Progenitor cell of endocrine pancreas (in vitro differentiated cells): ENCODE results near the gene RASGRP1. TPM values are rescaled to one million over a fixed set of nuclear protein-coding genes. Genes with fewer than 3 reads are reported as not detected.

Experiments
- DNase-seq: peaks from one replicate; pipeline ENCODE4 v3.0.0; 2021; ENCODE audit warnings: low spot score; ENCODE audit not compliant: unreplicated experiment
- H3K27ac Mint-ChIP-seq: 2 replicates; pipeline ENCODE4 v1.8.0; 2021; ENCODE audit warnings: mild to moderate bottlenecking, moderate library complexity, mixed read lengths
- H3K27me3 Mint-ChIP-seq: 2 replicates; pipeline ENCODE4 v1.8.0; 2021; ENCODE audit warnings: mixed read lengths
- H3K36me3 Mint-ChIP-seq: 2 replicates; pipeline ENCODE4 v1.8.0; 2022; ENCODE audit warnings: mixed read lengths; ENCODE audit not compliant: insufficient read depth
- H3K4me1 Mint-ChIP-seq: 2 replicates; pipeline ENCODE4 v1.8.0; 2021; ENCODE audit warnings: low read depth, mixed read lengths
- H3K4me3 Mint-ChIP-seq: 2 replicates; pipeline ENCODE4 v1.8.0; 2021; ENCODE audit warnings: low read depth, mild to moderate bottlenecking, moderate library complexity, mixed read lengths
- H3K9me3 Mint-ChIP-seq: 2 replicates; pipeline ENCODE4 v1.8.0; 2021; ENCODE audit warnings: low read depth, mixed read lengths
- total RNA-seq: library from RNA; stranded (reverse); gene quantifications from 2 replicates; pipeline ENCODE4 v1.2.1, GENCODE V29; 2021
- TF ChIP-seq, protein P1 (sequence below): fragments of 200-600 bp; sonication (generic); IDR thresholded peaks from one replicate; pipeline ENCODE4 v1.5.0; 2021; ENCODE audit warnings: antibody characterized with exemption, mild to moderate bottlenecking; ENCODE audit not compliant: unreplicated experiment

RASGRP1 gene
- total RNA-seq, 1 donor from 2014 or later = 1.5 TPM

DNA sequence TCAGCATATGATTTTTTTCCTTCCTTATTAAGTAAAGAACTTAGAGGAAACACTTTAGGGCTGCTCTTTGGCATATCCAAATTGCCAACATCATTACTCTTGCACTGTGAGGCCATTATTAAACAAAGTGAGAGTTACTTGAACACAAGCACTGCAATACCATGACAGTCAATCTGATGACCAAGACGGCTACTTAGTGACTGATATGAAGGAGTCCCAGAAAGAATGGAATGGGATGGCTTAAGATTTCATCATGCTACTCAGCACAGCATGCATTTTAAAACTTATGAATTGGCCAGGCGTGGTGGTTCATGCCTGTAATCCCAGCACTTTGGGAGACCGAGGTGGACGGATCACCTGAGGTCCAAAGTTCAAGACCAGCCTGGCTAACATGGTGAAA lies 55.5 kb downstream of the RASGRP1 start:
- no peaks in the 10 kb centered on the region for H3K27me3 Mint-ChIP-seq
- H3K27ac Mint-ChIP-seq = no peak overlapping the region
- H3K36me3 Mint-ChIP-seq = no peaks in the 10 kb centered on the region
- no peaks in the 10 kb centered on the region for H3K9me3 Mint-ChIP-seq
- DNase-seq = no peak
- H3K4me3 Mint-ChIP-seq = no peak overlapping the region
- no peaks in the 10 kb centered on the region for H3K4me1 Mint-ChIP-seq
- TF ChIP-seq, protein P1, sequence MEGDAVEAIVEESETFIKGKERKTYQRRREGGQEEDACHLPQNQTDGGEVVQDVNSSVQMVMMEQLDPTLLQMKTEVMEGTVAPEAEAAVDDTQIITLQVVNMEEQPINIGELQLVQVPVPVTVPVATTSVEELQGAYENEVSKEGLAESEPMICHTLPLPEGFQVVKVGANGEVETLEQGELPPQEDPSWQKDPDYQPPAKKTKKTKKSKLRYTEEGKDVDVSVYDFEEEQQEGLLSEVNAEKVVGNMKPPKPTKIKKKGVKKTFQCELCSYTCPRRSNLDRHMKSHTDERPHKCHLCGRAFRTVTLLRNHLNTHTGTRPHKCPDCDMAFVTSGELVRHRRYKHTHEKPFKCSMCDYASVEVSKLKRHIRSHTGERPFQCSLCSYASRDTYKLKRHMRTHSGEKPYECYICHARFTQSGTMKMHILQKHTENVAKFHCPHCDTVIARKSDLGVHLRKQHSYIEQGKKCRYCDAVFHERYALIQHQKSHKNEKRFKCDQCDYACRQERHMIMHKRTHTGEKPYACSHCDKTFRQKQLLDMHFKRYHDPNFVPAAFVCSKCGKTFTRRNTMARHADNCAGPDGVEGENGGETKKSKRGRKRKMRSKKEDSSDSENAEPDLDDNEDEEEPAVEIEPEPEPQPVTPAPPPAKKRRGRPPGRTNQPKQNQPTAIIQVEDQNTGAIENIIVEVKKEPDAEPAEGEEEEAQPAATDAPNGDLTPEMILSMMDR = no peak

DNA sequence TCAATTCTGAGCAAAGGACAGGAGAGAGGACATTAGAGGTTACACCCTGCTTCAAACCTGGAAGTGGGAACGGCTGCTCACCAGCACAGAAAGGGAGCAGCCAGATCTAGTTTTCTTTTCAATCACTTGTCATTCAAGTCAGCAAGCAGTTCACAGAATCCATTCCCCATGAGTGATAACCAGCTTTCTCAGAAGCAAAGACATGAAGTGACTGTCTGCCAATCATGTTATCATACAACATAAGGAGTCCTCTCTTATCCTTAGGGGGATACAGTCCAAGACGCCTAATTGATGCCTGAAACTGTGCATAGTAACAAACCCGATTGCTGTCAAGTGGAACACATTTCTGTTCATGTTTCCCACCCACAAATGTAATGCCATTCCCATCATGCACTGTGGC lies 56.0 kb downstream of the RASGRP1 start:
- H3K27ac Mint-ChIP-seq = no peak overlapping the region
- H3K9me3 Mint-ChIP-seq = no peaks in the 10 kb centered on the region
- TF ChIP-seq, protein P1 = no peak
- no peaks in the 10 kb centered on the region for H3K4me1 Mint-ChIP-seq
- no peak overlapping the region for H3K4me3 Mint-ChIP-seq
- no peak for DNase-seq
- no peaks in the 10 kb centered on the region for H3K27me3 Mint-ChIP-seq
- H3K36me3 Mint-ChIP-seq = no peaks in the 10 kb centered on the region

DNA sequence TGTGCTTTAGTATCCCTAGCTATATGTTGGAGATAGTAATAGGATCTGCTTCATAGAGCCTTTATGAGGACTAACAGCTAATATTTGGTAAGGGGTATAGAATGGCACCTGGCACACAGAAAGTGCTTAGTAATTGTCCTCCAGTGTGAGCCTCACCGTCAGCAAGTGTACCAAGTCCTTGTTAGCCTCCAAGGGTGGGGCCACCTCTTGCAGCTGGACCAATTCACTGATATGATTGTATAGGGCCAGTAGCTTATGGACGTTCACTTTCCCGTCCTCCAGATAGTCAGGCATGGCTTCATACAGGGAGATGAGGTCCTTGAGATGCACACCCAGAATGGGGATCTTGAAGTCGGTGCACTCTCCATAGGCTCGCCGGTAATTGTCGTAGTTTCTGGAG lies 57.0 kb downstream of the RASGRP1 start:
- DNase-seq = no peak
- Mint-ChIP-seq H3K4me1 (no peaks in the 10 kb centered on the region), H3K4me3 (no peak overlapping the region), H3K9me3 (no peaks in the 10 kb centered on the region), H3K27ac (no peak overlapping the region), H3K36me3 (no peaks in the 10 kb centered on the region), H3K27me3 (no peaks in the 10 kb centered on the region)
- TF ChIP-seq, protein P1 = no peak

DNA sequence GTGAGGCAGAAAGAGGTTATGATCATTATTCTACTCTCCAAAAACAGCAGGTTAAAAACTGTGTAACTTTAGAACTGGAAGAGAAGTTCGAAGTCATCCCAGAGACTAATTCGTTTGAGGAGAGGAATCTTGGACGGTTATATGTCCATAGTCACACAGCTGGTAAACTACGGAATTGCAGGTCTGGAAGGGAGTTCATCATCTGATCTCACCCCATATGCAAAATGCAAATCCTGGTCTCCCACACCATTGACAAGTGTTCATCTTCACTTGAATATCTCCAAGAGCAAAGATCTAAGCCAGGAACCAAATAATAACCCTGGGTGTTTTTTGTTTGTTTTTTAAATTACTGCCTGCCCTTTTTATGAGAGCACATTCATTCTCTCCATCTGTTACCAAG lies 57.6 kb downstream of the RASGRP1 start:
- TF ChIP-seq, protein P1 = no peak
- H3K4me3 Mint-ChIP-seq = no peak overlapping the region
- H3K9me3 Mint-ChIP-seq = no peaks in the 10 kb centered on the region
- DNase-seq = no peak
- H3K4me1 Mint-ChIP-seq = no peaks in the 10 kb centered on the region
- no peaks in the 10 kb centered on the region for H3K36me3 Mint-ChIP-seq
- no peak overlapping the region for H3K27ac Mint-ChIP-seq
- H3K27me3 Mint-ChIP-seq = no peaks in the 10 kb centered on the region

DNA sequence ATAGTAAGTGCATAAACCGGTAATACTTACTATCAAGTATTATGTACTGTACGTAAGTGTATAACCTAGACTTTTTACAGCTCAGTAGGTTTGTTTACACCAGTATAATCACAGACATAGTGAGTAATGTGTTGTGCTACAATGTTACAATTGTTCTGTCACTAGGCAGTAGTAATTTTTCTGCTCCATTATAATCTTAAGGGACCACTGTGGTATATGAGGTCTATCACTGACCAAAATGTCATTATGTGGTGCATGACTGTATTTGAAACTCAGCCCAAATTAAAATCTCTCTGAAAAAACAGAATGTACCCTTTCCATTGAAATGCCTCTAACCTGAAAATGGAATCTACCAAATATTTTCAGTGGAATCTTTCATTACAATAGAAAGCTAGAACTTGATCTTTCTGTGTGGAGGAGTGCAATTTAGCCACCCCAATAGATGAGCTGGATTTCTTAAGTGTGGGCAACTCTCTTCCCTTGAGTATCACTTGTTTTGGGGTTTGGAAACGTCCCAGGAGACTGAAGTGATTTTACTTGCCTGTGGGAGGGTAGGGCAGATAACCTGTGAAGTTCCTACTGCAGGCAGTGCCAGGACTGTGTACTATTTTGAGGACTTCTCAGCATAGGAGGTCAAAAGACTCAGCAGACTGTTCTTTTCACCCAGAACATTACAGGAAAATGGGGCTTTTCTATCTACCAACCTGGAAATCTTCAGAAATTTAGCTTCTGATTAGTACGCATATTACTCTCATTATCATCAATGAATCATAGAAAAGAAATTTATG lies 59.7 kb downstream of the RASGRP1 start:
- no peak overlapping the region for H3K4me3 Mint-ChIP-seq
- H3K36me3 Mint-ChIP-seq = no peaks in the 10 kb centered on the region
- no peaks in the 10 kb centered on the region for H3K9me3 Mint-ChIP-seq
- TF ChIP-seq, protein P1 = no peak
- no peak for DNase-seq
- no peak overlapping the region for H3K27ac Mint-ChIP-seq
- no peaks in the 10 kb centered on the region for H3K27me3 Mint-ChIP-seq
- H3K4me1 Mint-ChIP-seq = no peaks in the 10 kb centered on the region
